ENCODE results near the gene RBMS3.
"Not testable (repeated sequence)": the region's sequence is repeated elsewhere in the genome, so short reads cannot be mapped to it uniquely, and the experiment has no call there.

The RBMS3 gene

DNA sequence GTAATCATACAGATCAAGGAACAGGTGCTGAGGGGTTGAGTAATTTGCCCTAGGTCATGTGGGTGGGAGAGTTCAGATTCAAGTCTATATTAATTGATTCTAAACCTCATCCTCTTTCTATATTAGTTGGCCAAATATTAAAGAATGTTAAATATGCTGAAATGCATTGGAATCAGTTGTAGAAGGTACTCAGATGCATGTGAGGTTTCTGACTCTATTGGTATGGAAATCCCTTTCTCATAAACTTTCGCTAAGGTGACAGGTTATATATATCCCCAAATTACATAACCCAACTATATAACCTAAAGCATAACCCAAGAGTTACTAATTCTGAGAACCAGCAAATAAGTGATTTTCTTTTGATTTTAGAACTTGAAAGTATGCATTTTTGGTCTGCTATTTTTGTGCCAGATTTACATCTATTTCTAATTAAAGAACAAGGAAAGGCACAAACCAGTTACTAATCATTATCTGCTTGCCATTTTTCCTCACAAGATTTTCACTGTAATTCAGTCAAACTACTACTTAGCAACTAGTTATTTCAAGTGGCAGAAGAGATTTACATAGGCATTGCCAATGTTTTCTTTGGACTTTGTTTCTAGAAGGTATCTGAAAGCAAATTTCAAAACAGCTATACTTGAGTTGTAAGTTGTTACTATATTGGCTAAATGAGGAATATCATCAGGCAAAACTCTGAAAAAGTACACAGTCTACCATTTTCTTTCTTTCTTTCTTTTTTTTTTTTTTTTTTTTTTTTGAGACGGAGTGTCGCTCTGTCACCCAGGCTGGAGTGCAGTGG, 201.3 kb downstream of the RBMS3 start:
- DNase-seq (ENCODE audit: low read depth in 2 of 2), result no peak

DNA sequence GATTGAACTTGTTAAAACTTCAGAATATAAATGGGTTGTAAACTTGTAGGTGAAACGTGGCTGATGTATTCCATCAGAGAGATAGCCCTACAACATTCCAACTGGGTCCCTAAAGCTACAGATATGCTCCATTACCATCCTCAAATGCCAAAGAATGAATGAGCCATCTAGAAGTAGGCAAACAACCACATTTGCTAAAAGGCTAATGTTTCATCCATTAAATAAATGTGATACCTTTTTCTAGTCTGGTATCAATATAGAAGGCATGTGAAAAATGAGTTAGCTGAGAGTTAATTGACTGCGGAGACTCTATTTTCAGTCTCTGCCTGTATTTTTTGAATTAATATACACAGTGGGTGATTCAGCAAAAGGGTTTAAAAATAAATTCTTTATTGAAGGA, 203.8 kb downstream of the RBMS3 start:
- no peak for DNase-seq (ENCODE audit: low read depth in 2 of 2)

DNA sequence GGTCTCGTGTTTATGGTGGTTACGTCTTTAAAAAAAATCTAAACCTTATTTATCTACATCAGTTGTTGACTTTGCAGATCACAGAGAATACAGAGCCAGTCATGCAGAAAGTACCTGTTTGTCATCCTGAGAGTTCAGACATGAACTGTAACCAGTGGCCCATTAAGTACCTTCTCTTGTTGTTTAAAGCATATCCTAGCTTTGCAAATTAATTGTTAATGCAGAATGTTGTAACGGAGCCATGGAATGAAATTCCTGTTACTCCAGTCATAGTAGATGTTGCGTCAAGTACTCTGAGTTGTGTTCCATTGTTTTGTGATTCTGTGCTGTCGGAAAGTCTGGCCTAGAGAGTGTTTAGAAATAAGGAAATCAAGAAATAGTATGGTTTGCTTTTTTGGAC, 205.2 kb downstream of the RBMS3 start:
- DNase-seq (ENCODE audit: low read depth in 2 of 2), result no peak

DNA sequence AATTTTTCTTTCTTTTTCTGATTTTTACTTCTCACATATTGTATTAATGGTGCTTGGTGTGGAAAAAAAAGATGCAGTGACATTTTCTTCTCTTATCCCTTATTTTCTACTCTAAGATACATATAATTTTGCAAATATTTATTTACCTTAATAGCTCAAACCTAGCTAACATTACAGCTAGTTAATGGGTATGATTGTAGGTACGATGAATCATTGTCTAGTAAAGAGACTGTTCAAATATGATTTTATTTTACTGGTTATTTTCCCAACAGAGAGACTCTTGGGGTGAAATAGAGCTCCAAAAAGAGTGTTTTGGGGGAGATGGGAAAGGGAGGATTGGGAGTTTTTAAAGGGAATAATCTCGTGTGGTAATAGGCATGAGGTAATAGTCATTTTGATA, 206.0 kb downstream of the RBMS3 start:
- no peak for DNase-seq (ENCODE audit: low read depth in 2 of 2)

DNA sequence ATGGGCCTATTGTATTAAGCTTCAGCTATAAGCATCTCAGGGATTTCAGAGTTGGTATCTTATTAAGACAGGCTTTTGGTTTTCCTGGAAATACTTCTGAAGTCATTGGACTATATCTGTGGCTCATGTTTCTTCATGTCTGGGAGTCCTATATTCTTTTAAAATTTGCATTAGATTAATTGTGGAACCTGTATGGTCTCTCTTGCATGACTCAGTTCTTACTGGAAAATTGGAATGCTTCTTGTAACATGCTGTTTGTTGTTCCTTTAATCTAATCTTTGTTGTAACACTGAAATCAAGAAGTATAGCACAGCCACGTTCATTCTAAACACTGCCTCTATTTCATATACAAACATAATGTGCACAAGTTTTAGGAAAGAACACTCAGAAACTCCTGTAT, 208.1 kb downstream of the RBMS3 start:
- DNase-seq (ENCODE audit: low read depth in 2 of 2), result no peak

DNA sequence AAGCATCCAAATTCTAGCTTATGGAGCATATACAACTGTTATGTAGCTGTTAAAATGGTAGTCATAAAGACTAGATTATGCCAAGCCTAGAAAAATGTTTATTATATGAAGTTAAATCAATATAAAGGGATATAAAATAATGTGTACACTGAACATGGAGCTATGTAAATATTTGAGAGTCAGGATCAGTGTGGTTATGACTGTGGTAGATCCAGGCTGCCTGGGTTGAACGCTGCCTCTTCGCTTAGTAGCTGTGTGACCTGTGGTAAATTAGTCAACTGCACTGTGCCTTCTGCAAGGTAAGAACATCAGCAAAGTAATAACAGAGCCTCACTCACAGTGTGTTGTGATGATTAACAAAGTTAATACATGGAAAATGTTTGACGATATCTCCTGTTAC, 212.2 kb downstream of the RBMS3 start:
- DNase-seq (ENCODE audit: low read depth in 2 of 2), result no peak

DNA sequence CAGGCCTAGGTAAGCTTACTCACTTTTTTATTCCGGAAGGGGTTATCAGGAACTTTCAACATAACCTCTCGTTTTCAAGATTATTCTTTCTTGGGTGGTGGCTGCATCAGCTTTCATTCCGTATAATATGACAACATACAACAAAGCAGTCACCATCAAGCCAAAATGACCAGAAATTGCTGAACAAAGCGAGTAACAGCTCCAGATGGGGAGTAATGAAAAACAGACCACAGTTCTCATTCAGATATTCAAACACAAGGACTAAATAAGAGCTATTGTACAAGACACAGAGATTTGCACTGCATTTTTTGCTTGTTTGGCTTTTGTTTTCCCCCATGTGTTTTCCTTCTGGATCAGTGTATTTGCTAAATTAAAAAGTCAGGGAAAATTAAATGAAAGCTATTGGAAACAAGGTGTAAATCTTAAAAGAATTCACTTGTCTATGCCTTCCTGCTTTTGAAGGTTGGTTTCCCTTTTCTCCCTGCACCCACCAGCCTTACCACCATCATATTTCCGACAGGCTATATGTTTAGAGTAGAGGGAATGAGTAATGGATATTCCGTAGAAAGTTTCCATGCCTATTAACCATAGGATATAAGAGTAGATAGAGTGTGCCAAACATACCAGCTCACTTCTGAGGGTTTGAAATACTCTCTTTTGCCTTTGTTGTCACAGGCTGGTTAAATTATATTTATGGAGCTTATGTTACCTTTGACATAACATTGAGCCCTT, 213.6 kb downstream of the RBMS3 start:
- DNase-seq (ENCODE audit: low read depth in 2 of 2), result no peak

DNA sequence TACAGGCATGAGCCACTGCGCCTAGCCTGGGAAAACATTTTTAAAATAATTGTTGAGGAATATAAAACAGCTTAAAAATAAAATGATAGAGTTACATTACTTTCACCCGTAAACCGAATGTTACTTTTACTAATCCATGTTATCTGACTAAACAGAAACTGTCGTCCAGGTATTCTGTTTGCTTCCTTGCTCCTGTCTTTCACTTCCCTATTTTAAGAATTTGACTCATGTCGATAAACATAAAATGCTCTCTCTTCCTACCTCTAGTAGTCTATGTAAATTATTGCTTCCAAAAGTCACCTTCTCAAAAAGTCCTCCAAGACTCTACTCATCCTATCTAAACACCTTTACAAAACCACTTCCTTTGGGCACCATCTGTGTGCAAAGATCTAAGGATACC, 216.4 kb downstream of the RBMS3 start:
- no peak for DNase-seq (ENCODE audit: low read depth in 2 of 2)

DNA sequence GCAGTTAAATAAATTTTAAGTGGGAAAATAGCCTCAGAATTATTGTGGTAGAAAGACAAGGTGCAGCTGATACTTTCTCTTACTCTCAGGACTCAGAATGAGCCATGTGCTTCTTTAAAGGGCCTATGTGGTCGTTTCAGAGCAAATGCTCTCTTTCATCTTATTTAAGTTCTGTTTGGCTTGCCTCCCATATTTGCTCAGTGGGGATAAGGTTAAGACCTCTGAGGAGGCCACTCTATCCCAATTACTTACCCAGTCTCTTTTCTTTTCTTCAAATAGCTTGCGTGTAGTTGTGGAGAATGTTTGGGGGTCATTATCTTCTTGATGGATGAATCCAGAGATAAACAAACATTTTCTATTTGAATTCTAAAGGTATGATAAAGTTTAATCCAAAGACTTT, 221.9 kb downstream of the RBMS3 start:
- no peak for DNase-seq (ENCODE audit: low read depth in 2 of 2)

DNA sequence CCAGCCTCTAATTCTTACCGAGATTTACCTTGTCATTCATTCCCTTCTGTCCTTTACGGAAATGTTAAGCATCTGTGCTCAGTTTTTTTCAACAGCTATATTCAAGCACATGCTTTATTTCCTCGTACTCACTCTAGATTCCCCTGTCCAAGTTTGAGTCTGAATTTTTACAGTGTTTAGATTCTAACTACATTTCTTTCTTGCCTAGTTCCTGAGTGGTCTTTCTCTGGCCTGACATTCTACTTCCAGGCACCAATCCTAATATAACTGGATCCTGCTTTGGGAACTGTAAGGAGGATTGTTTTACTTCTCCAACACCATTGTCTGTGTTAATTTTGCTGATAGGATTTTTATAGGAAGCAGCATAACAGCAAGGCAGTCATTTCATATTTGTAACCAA, 222.4 kb downstream of the RBMS3 start:
- DNase-seq (ENCODE audit: low read depth in 2 of 2), result no peak

DNA sequence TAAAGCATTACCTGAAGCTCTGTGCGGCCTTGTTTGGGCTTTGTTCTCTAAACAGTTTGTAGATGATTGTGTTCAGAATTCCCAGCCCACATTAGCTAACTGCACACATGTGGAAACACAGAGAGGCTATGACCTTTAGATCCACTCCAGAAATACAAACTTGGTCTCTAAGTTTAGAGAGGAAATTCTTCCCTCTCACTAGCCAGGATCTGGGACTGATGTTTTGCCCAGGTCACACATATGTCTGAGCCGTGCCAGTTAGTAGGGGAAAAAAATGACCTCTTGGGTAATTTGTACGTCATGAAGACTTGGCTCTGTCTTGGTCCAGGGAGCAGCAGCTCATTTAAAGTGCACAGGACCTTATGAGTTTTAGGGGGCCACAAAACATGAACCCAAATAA, 223.1 kb downstream of the RBMS3 start:
- no peak for DNase-seq (ENCODE audit: low read depth in 2 of 2)

DNA sequence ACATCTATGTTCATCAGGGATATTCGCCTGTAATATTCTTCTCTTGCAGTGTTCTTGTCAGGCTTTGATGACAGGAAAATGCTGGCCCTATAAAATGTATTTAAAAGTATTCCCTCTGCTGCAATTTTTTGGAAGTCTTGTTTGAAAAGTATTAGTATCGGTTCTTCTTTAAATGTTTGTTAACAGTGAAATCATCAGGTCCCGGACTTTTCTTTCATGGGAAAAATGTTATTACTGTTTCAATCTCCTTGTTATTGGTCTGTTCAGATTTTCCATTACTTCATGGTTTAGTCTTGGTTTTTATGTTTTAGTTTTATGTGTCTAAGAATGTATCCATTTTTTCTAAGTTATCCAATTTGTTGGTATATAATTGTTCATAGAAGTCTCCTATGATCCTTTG, 225.6 kb downstream of the RBMS3 start:
- no peak for DNase-seq (ENCODE audit: low read depth in 2 of 2)

DNA sequence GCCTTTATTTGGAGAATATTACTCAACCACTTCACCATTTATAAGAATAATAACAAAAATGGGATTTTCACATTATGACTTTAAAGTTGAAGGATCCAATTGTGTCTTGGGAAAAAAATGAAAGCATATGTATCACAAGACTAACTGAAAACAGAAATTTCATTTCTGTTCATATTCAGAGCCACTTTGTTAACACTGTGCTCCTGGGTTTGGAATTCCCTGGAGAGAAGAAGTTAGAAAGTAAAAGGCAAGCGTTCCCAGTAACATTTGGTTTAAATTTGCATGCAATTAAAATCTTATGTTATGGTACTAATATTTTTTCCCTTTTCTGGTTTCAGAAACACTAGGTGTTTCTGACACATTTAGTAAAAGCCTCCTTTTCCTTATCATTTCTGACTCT, 230.8 kb downstream of the RBMS3 start:
- no peak for DNase-seq (ENCODE audit: low read depth in 2 of 2)

DNA sequence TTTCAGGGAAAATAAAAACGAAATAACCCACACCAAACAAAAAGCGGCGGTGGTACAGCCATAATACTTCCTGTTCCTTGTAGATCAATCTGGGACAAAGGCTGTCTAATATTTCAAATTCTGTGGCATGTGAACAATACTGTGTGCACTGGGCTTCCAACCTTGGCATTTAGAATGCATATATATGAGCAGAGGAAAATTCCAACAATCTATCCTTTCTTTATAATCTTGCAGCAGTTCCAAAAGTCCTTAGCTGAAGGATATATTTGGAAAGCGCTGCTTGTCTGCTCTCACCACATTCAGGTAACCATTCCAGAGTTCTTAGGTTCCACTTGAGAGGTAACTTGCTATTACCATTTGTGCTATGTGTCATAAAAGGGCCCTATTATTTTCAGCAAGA, 231.8 kb downstream of the RBMS3 start:
- no peak for DNase-seq (ENCODE audit: low read depth in 2 of 2)

DNA sequence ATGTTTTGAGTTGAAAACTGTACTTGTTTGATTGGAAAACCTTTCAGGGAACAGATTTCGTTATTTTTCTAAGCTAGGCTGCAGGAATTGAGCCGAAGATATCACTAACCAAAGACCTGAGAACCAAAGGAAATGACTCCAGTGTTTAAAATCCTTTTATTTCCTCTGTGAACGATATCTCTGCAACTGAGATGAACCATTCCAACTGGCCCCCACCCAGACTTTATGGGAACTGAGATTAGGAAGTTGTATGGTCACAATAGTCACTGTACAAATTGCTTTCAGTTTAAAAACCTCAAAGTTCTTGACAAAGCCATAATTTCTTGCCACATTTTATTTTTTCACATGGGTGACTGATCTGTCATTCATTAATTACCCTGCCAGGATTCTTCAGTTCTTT, 232.4 kb downstream of the RBMS3 start:
- no peak for DNase-seq (ENCODE audit: low read depth in 2 of 2)

DNA sequence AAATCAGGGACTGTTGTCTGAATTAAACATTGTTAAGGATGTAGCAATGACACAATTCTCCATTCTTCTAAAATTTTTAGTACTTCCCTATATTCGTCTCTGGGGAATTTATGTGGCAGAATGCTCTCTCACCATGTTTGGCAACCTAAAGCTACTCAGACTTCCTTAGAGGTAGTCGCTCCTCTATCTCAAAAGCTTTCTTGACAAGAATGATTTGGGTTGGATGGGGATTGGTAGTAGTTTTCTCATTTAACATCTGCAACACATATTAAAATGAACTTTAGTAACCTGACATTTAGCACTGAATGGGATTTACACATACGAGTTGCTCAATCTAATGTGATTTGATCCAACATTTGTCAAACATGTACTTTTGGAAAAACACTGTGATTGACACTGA, 233.3 kb downstream of the RBMS3 start:
- DNase-seq (ENCODE audit: low read depth in 2 of 2), result no peak

DNA sequence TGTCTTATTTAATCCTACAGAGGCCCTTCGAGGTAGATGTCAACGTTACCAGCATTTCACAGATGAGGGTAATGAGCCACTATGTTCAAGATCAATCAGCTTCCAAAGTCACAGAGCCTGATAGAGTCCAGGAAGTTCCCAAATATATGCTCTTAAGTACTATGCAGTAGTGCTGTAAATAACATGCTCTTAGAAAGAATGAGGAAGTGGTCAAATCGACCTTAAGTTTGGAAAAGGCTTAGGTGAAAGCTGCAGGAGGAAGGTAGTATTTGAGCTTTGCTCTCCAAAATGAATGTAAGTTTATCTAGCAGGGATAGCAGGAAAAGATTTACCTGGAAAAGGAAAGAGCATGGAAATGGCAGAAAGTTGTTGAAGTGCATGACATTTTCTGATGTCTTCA, 234.0 kb downstream of the RBMS3 start:
- no peak for DNase-seq (ENCODE audit: low read depth in 2 of 2)

DNA sequence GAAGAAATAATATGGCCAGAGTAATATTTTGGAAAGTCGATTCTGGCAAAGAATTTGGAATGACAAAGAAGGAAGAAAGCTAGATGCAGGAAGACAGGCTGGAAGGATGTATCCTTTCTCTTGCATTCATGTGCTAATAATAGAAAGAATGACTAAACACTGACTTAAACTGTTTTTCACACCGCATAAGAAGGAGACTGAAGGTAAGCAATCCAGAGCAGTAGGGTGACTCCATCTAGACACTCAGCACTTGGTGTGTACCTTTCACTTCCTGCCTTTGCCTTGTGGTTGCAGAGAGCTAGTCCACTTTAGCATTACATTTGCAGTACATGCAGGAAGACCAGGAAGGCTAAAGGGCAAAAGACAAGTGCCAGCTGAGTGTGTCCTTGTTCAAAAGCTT, 234.6 kb downstream of the RBMS3 start:
- no peak for DNase-seq (ENCODE audit: low read depth in 2 of 2)

DNA sequence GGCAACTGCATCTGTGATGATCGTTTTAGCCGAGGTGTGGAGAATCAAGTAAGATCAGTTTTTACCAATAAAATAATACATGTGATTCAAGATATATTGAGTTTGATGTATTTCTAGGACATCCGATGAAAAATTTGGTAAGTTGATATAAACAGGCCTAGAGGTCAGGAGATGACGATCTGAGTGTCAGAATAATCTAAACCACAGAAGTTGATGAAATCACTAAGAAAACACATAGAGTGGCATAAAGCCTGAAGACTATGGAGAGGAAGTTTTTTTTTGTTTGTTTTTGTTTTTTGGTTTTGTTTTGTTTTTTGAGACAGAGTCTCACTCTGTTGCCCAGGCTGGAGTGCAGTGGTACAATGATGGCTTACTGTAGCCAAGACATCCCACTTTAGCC, 235.3 kb downstream of the RBMS3 start:
- no peak for DNase-seq (ENCODE audit: low read depth in 2 of 2)

DNA sequence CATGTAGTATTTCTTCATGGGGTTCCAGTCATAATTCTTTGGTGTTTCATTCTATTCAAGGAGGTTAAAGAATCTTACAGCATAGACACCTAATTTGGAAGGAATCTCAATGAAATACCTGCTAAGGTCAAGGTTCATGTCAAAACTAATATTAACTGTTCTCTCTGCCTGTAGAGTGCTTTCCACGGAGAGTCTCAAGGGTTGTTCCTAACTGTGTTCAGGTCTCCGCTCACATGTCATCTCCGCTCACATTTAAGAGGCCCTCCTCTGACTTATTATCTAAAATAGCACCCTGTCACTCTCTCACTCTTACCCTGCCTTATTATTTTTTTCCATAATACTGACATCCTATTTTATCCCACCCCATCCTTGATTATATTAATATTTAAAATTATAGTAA, 239.9 kb downstream of the RBMS3 start:
- no peak for DNase-seq (ENCODE audit: low read depth in 2 of 2)

DNA sequence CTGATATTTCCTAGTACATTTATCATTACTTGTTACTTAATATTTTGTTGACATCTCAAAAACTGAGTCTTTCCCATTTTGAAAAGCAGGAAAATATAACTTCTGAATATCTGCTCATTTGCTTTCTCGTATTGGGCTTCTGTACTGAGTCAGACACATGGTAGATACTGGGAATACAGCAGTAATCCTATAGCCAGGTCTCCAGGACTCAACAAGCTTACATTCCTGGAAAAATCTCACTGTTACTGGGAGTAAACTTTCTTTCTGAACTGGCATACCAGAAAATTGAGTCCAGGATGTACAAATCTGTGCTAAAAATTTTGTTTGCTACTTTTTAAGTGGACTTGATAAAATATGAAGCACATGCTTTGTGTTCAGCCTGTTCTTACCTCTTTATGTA, 240.4 kb downstream of the RBMS3 start:
- DNase-seq (ENCODE audit: low read depth in 2 of 2), result no peak

DNA sequence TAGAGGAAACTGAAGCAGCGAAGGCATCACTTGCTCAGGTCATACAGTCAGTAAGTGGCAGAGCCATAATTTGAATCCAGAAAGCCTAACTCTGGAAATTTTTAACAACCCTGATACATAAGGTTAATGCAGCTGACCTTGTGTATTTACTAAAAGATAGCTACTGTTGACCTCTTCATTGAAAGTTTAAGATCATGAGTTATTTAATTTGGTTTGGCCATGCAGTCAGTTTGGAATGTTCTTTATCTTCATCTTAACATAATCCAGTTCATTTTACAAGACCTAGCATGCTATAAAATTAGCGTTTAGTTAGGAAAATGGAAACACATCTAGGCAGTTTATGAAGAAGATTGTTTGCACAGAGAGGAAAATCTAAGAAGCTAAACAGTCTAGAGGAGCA, 240.9 kb downstream of the RBMS3 start:
- no peak for DNase-seq (ENCODE audit: low read depth in 2 of 2)

DNA sequence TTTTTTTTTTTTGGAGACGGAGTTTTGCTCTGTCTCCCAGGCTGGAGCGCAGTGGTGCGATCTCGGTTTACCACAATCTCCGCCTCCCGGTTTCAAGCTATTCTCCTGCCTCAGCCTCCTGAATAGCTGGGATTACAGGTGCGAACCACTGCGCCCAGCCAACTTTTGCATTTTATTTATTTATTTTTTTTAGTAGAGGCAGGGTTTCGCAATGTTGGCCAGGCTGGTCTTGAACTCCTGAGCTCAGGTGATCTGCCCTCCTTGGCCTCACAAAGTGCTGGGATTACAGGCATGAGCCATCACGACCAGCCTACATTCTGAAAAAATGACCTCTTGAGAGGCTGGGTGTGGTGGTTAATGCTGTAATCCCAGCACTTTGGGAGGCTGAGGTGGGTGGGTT, 243.6 kb downstream of the RBMS3 start:
- DNase-seq (ENCODE audit: low read depth in 2 of 2), result not testable (repeated sequence)

Measured in activated CD8-positive, alpha-beta memory T cell treated with anti-CD3 and anti-CD28 coated beads for 4 hours (primary cell).